Measurements from ENCODE around the gene CD200R1L. TPM values are rescaled to one million over a fixed set of nuclear protein-coding genes. Genes with fewer than 3 reads are reported as not detected.
"Not testable (repeated sequence)": the region's sequence is repeated elsewhere in the genome, so short reads cannot be mapped to it uniquely, and the experiment has no call there.

Gene CD200R1L
- total and polyA plus RNA-seq, 2 donors = not detected

- Histone ChIP-seq H3K4me1 (ENCODE audit: insufficient read depth) (no peaks in the 10 kb centered on the region), H3K27ac (ENCODE audit: low read depth) (no peak overlapping the region), H3K36me3 (ENCODE audit: insufficient read depth) (no peaks in the 10 kb centered on the region), H3K4me3 (ENCODE audit: low read depth, low read length) (no peak overlapping the region)
- no peak for DNase-seq (ENCODE audit: extremely low spot score)
Observed at GRCh38 chr3:112856537-112856936, 9.9 kb upstream of the CD200R1L start.

- no peak overlapping the region for H3K4me3 ChIP-seq (ENCODE audit: low read depth, low read length)
- H3K27ac ChIP-seq (ENCODE audit: low read depth) = no peak overlapping the region
- H3K36me3 ChIP-seq (ENCODE audit: insufficient read depth) = no peaks in the 10 kb centered on the region
- DNase-seq (ENCODE audit: extremely low spot score) = no peak
- H3K4me1 ChIP-seq (ENCODE audit: insufficient read depth) = no peaks in the 10 kb centered on the region
Observed at GRCh38 chr3:112855883-112856282, 9.2 kb upstream of the CD200R1L start.

- not testable (repeated sequence) for H3K4me3 ChIP-seq (ENCODE audit: low read depth, low read length); H3K36me3 ChIP-seq (ENCODE audit: insufficient read depth); H3K27ac ChIP-seq (ENCODE audit: low read depth); DNase-seq (ENCODE audit: extremely low spot score); H3K4me1 ChIP-seq (ENCODE audit: insufficient read depth)
- 90% methylated on average over 3 of the region's 3 CpGs for WGBS
Observed at GRCh38 chr3:112855074-112855473, 8.4 kb upstream of the CD200R1L start.

GRCh38 chr3:112848196-112848595 is 1.5 kb upstream of the CD200R1L start:
- H3K36me3 ChIP-seq (ENCODE audit: insufficient read depth) = no peaks in the 10 kb centered on the region
- no peaks in the 10 kb centered on the region for H3K4me1 ChIP-seq (ENCODE audit: insufficient read depth)
- no peak overlapping the region for H3K27ac ChIP-seq (ENCODE audit: low read depth)
- no peak overlapping the region for H3K4me3 ChIP-seq (ENCODE audit: low read depth, low read length)
- 64% methylated on average over 3 of the region's 3 CpGs for WGBS
- no peak for DNase-seq (ENCODE audit: extremely low spot score)

GRCh38 chr3:112847692-112848091 is 1.0 kb upstream of the CD200R1L start:
- no peak for DNase-seq (ENCODE audit: extremely low spot score)
- no peaks in the 10 kb centered on the region for H3K4me1 ChIP-seq (ENCODE audit: insufficient read depth)
- WGBS = 80% methylated on average over 3 of the region's 3 CpGs
- no peak overlapping the region for H3K27ac ChIP-seq (ENCODE audit: low read depth)
- no peak overlapping the region for H3K4me3 ChIP-seq (ENCODE audit: low read depth, low read length)
- H3K36me3 ChIP-seq (ENCODE audit: insufficient read depth) = no peaks in the 10 kb centered on the region

GRCh38 chr3:112845772-112846171 is 892 bp downstream of the CD200R1L start:
- Histone ChIP-seq H3K27ac (ENCODE audit: low read depth) (no peak overlapping the region), H3K4me3 (ENCODE audit: low read depth, low read length) (no peak overlapping the region), H3K4me1 (ENCODE audit: insufficient read depth) (no peaks in the 10 kb centered on the region), H3K36me3 (ENCODE audit: insufficient read depth) (no peaks in the 10 kb centered on the region)
- no peak for DNase-seq (ENCODE audit: extremely low spot score)
- 89% methylated on average over 1 of the region's 1 CpG for WGBS

GRCh38 chr3:112829046-112829445 is 17.6 kb downstream of the CD200R1L start:
- 90% methylated on average over 4 of the region's 4 CpGs for WGBS
- DNase-seq (ENCODE audit: extremely low spot score) = no peak
- no peaks in the 10 kb centered on the region for H3K36me3 ChIP-seq (ENCODE audit: insufficient read depth)
- H3K4me1 ChIP-seq (ENCODE audit: insufficient read depth) = no peaks in the 10 kb centered on the region
- no peak overlapping the region for H3K27ac ChIP-seq (ENCODE audit: low read depth)
- no peak overlapping the region for H3K4me3 ChIP-seq (ENCODE audit: low read depth, low read length)

- DNase-seq (ENCODE audit: extremely low spot score) = no peak
- H3K4me1 ChIP-seq (ENCODE audit: insufficient read depth) = no peaks in the 10 kb centered on the region
- no peak overlapping the region for H3K27ac ChIP-seq (ENCODE audit: low read depth)
- no peaks in the 10 kb centered on the region for H3K36me3 ChIP-seq (ENCODE audit: insufficient read depth)
- H3K4me3 ChIP-seq (ENCODE audit: low read depth, low read length) = no peak overlapping the region
- 45% methylated on average over 3 of the region's 3 CpGs for WGBS
Observed at GRCh38 chr3:112822064-112823055, 24.3 kb downstream of the CD200R1L start.

GRCh38 chr3:112818289-112818688 is 28.4 kb downstream of the CD200R1L start:
- no peak for DNase-seq (ENCODE audit: extremely low spot score)
- Histone ChIP-seq H3K4me3 (ENCODE audit: low read depth, low read length) (no peak overlapping the region), H3K27ac (ENCODE audit: low read depth) (no peak overlapping the region), H3K4me1 (ENCODE audit: insufficient read depth) (no peaks in the 10 kb centered on the region), H3K36me3 (ENCODE audit: insufficient read depth) (no peaks in the 10 kb centered on the region)
- WGBS = 78% methylated on average over 1 of the region's 1 CpG

GRCh38 chr3:112817797-112818196 is 28.9 kb downstream of the CD200R1L start:
- no peaks in the 10 kb centered on the region for H3K4me1 ChIP-seq (ENCODE audit: insufficient read depth)
- no peak overlapping the region for H3K4me3 ChIP-seq (ENCODE audit: low read depth, low read length)
- DNase-seq (ENCODE audit: extremely low spot score) = no peak
- H3K36me3 ChIP-seq (ENCODE audit: insufficient read depth) = no peaks in the 10 kb centered on the region
- H3K27ac ChIP-seq (ENCODE audit: low read depth) = no peak overlapping the region
- WGBS = 40% methylated on average over 3 of the region's 3 CpGs

- no peak overlapping the region for H3K4me3 ChIP-seq (ENCODE audit: low read depth, low read length)
- no peaks in the 10 kb centered on the region for H3K4me1 ChIP-seq (ENCODE audit: insufficient read depth)
- DNase-seq (ENCODE audit: extremely low spot score) = no peak
- H3K27ac ChIP-seq (ENCODE audit: low read depth) = no peak overlapping the region
- no peaks in the 10 kb centered on the region for H3K36me3 ChIP-seq (ENCODE audit: insufficient read depth)
Observed at GRCh38 chr3:112817271-112817670, 29.4 kb downstream of the CD200R1L start.

GRCh38 chr3:112815981-112816380 is 30.7 kb downstream of the CD200R1L start:
- no peak for DNase-seq (ENCODE audit: extremely low spot score)
- H3K4me1 ChIP-seq (ENCODE audit: insufficient read depth) = no peaks in the 10 kb centered on the region
- H3K36me3 ChIP-seq (ENCODE audit: insufficient read depth) = no peaks in the 10 kb centered on the region
- H3K4me3 ChIP-seq (ENCODE audit: low read depth, low read length) = no peak overlapping the region
- no peak overlapping the region for H3K27ac ChIP-seq (ENCODE audit: low read depth)

- H3K27ac ChIP-seq (ENCODE audit: low read depth) = no peak overlapping the region
- no peak overlapping the region for H3K4me3 ChIP-seq (ENCODE audit: low read depth, low read length)
- WGBS = 34% methylated on average over 2 of the region's 2 CpGs
- H3K4me1 ChIP-seq (ENCODE audit: insufficient read depth) = no peaks in the 10 kb centered on the region
- DNase-seq (ENCODE audit: extremely low spot score) = no peak
- H3K36me3 ChIP-seq (ENCODE audit: insufficient read depth) = no peaks in the 10 kb centered on the region
Observed at GRCh38 chr3:112814266-112814665, 32.4 kb downstream of the CD200R1L start.

GRCh38 chr3:112813723-112814171 is 32.9 kb downstream of the CD200R1L start:
- Histone ChIP-seq H3K4me1 (ENCODE audit: insufficient read depth) (no peaks in the 10 kb centered on the region), H3K4me3 (ENCODE audit: low read depth, low read length) (no peak overlapping the region), H3K36me3 (ENCODE audit: insufficient read depth) (no peaks in the 10 kb centered on the region), H3K27ac (ENCODE audit: low read depth) (no peak overlapping the region)
- WGBS = 35% methylated on average over 2 of the region's 2 CpGs
- DNase-seq (ENCODE audit: extremely low spot score) = no peak
